Stimulated activated naive CD8-positive, alpha-beta T cell treated with anti-CD3 and anti-CD28 coated beads, Interleukin-15, Interleukin-2, amounts not matched to agents 100 ng/mL and 50 ng/mL, for 24 hours (primary cell): ENCODE data around the gene IKZF2.

Experiments used
- H3K27ac Mint-ChIP-seq: one replicate; pipeline ENCODE4 v1.8.0; 2021; ENCODE audit warnings: mild to moderate bottlenecking, mixed read lengths
- H3K27me3 Mint-ChIP-seq: one replicate; pipeline ENCODE4 v1.8.0; 2021; ENCODE audit warnings: mixed read lengths
- H3K36me3 Mint-ChIP-seq: one replicate; pipeline ENCODE4 v1.8.0; 2021; ENCODE audit warnings: low read depth, mixed read lengths
- H3K4me1 Mint-ChIP-seq: one replicate; pipeline ENCODE4 v1.8.0; 2021; ENCODE audit warnings: low read depth, mixed read lengths
- H3K4me3 Mint-ChIP-seq: one replicate; pipeline ENCODE4 v1.8.0; 2021; ENCODE audit warnings: mild to moderate bottlenecking, mixed read lengths
- H3K9me3 Mint-ChIP-seq: one replicate; pipeline ENCODE4 v1.8.0; 2021; ENCODE audit warnings: mixed read lengths

The IKZF2 gene

DNA sequence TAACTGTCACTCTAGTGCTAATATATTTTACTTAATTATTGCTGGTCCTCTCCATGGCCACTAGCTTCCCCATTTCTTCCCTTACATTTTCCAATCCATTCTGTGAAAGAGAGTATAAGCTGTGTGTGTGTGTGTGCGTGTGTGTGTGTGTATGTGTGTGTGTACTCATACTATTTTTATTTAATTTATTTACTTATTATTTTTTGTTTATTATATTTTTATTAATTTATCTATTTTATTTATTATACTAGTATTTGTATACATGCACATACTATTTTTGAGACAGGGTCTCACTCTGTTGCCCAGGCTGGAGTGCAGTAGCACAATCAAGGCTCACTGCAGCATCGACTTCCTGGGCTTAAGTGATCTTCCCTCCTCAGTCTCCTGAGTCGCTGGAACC is 59.6 kb downstream of the IKZF2 start:
- Mint-ChIP-seq H3K27me3 (no peaks in the 10 kb centered on the region), H3K4me3 (no peak overlapping the region), H3K9me3 (no peaks in the 10 kb centered on the region), H3K27ac (no peak overlapping the region), H3K4me1 (peaks cover 26% of the 10 kb centered on the region), H3K36me3 (peaks cover 4% of the 10 kb centered on the region)

DNA sequence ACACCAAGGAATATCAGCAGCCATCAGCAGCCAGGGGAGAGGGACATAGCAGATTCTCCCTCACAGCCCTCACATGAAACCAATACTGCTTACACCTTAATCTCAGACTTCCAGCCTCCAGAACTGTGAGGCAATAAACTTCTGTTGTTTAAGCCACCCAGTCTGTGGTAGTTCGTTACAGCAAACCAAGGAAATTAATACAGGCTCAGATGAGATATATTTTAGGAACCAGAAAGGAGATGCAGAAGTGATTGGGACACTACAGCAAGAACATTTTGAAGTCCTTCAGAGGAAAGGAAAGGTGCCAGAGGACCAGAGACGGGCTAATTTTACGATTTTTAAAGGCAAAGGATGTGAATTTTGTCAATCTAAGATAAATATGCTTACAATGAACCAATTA is 60.6 kb downstream of the IKZF2 start:
- H3K27me3 Mint-ChIP-seq = no peaks in the 10 kb centered on the region
- H3K27ac Mint-ChIP-seq = no peak overlapping the region

DNA sequence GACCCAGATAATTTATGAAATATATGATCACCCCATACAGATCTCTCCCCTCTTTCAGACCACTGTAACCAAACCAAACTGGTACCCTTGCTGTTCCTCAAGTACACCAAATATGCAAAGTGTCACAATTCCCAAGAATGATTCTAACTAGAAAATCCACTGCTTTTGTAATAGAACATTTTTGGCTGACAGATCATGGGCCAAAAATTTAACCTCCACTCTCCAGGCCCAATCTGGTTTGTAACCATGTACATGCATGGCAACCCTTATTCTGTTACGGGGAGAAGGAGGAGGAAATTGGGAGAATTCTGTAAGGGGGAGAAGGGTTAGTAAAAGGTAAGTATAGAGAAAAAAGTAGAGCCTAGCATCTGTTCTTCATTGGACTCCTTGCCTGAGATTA is 62.0 kb downstream of the IKZF2 start:
- H3K4me1 Mint-ChIP-seq = peaks cover 45% of the 10 kb centered on the region
- H3K27ac Mint-ChIP-seq = no peak overlapping the region
- no peaks in the 10 kb centered on the region for H3K9me3 Mint-ChIP-seq
- H3K27me3 Mint-ChIP-seq = no peaks in the 10 kb centered on the region
- H3K36me3 Mint-ChIP-seq = peaks cover 4% of the 10 kb centered on the region
- H3K4me3 Mint-ChIP-seq = no peak overlapping the region

More for the DNA sequence above, 60.6 kb downstream of the IKZF2 start:
- Mint-ChIP-seq H3K4me1 (peaks cover 36% of the 10 kb centered on the region), H3K36me3 (peaks cover 4% of the 10 kb centered on the region), H3K9me3 (no peaks in the 10 kb centered on the region), H3K4me3 (no peak overlapping the region)

DNA sequence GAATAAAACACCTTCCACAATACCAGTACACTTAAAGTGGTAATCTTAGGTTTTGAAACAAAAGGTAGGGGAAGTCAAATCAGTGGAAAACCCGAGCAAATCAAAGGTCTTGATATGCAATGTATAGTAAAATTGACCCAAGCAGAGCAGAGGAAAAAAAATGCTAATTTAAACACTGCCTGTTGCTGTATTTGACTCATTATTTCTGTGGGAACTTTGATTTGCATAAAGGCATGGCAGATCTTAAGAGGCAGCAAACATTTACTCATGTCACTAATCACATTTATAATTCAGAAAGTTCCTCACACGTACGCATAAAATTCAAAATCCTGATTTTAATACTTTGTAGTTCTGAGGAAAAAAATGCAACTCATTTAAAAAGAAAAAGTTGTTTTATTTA is 64.4 kb downstream of the IKZF2 start:
- Mint-ChIP-seq H3K36me3 (peaks cover 4% of the 10 kb centered on the region), H3K9me3 (no peaks in the 10 kb centered on the region), H3K4me1 (peaks cover 52% of the 10 kb centered on the region), H3K4me3 (no peak overlapping the region), H3K27me3 (no peaks in the 10 kb centered on the region), H3K27ac (no peak overlapping the region)

DNA sequence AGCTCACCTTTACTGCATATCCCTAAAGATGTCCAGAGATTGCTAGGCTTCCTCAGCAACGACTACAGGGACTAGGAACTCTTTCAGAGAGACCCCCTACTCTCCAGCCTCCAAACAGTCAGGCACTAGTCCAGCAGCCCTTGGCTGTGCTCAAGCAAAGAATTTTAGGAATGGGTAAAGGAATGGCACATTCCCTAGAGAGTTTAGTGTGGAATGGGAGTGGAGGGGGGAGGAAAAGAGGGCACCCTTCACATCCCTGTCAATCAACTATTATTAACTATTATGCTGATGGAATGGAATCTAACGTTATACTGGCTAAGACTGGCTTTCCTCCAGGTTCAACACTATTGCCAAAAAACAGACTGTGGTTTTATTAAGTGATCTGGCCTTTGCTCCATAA is 64.8 kb downstream of the IKZF2 start:
- H3K36me3 Mint-ChIP-seq = peaks cover 4% of the 10 kb centered on the region
- H3K27me3 Mint-ChIP-seq = no peaks in the 10 kb centered on the region

DNA sequence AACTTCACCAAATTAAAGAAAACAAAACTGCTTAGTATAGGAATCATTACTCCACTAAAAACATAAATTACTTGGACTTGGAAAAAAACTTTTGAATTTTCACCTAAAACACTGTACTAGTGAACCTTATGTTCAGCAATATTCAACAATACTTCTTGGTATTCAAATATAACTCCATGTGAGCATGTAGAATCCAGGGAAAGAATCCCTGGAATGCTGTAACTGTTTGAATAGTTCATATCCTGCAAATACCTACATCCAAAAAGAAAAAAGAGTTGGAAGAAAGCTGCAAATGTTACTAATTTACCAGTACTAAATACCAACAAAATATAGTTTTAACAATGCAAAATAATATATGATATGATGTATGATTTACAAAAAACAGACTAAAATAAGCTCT is 65.4 kb downstream of the IKZF2 start:
- Mint-ChIP-seq H3K27ac (peak overlapping the region; percentile 1), H3K36me3 (peaks cover 4% of the 10 kb centered on the region), H3K9me3 (no peaks in the 10 kb centered on the region), H3K27me3 (no peaks in the 10 kb centered on the region), H3K4me3 (no peak overlapping the region), H3K4me1 (peaks cover 48% of the 10 kb centered on the region)

More for the DNA sequence above, 64.8 kb downstream of the IKZF2 start:
- Mint-ChIP-seq H3K4me1 (peaks cover 51% of the 10 kb centered on the region), H3K9me3 (no peaks in the 10 kb centered on the region), H3K27ac (peak overlapping the region; percentile 1), H3K4me3 (no peak overlapping the region)

DNA sequence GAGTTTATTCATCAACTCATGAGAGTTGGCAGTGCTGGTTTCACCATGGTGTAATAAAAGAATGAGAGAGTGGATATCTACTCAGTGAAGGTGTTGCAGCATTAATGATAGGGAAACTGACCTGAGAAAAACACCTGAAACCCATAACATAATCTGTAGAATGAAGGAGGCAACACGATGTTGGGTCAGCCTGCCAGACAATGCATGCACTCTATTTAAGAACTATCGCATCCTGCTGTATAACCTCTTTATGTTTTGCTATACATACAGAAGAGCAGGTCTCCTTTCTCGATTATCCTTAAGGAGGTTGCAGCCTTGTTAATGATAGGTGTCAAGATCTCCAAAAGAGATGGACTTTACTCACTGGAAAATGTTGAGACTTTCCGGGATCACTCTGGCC is 65.9 kb downstream of the IKZF2 start:
- H3K4me1 Mint-ChIP-seq = peaks cover 48% of the 10 kb centered on the region
- peaks cover 4% of the 10 kb centered on the region for H3K36me3 Mint-ChIP-seq
- no peak overlapping the region for H3K4me3 Mint-ChIP-seq
- no peaks in the 10 kb centered on the region for H3K9me3 Mint-ChIP-seq
- H3K27ac Mint-ChIP-seq = no peak overlapping the region
- H3K27me3 Mint-ChIP-seq = no peaks in the 10 kb centered on the region

DNA sequence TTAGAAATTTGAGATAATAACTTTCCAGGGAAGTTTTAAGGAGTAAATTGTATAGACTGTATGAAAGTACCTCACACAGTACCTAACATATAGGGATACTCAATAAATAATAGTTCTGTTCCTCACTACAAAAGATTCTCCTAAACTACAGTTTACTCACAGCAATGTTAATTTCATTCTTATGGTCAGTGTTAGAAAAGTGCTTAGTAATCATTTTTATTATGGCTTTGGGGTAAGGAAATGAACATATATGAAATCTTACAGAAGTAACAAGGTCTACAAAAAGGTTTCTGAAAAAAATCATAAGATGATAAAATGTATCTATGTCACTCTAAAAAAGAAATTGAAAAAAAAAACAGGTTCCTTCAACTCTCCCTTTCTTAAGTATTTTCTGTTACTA is 67.2 kb downstream of the IKZF2 start:
- no peak overlapping the region for H3K27ac Mint-ChIP-seq
- no peak overlapping the region for H3K4me3 Mint-ChIP-seq
- no peaks in the 10 kb centered on the region for H3K27me3 Mint-ChIP-seq
- H3K4me1 Mint-ChIP-seq = peaks cover 52% of the 10 kb centered on the region
- H3K9me3 Mint-ChIP-seq = no peaks in the 10 kb centered on the region
- peaks cover 4% of the 10 kb centered on the region for H3K36me3 Mint-ChIP-seq

DNA sequence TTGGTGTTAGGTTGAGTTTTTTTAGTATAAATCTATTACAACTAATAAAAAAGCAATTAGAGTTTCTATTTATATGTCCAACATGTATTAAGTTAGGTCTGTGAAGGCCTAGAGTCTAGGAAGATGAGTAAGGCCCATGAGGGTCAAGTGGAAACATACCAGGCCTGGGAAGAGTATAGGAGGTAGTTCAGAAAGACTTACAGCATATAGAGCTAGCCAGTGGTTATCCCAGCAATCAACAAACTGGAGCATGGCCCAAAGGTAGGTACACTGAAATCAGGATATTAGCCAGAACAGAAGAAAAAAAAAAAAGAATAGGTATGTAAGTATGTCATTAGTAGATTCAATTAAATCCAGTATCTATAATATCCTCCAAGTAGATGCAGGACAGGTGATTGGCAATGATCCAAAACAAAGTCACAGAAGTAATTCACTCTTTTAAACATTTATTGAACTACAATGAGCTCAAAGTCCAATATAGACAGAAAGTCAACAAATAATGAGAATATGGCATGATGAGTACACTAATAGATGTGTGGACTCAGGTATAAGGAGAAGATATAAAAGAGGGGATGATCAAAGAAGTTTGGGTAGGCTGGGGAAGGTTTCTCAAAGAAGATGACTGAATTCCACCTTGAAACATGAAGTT is 70.3 kb downstream of the IKZF2 start:
- peaks cover 12% of the 10 kb centered on the region for H3K36me3 Mint-ChIP-seq
- H3K4me1 Mint-ChIP-seq = peaks cover 39% of the 10 kb centered on the region
- no peaks in the 10 kb centered on the region for H3K9me3 Mint-ChIP-seq
- H3K27ac Mint-ChIP-seq = no peak overlapping the region
- H3K27me3 Mint-ChIP-seq = no peaks in the 10 kb centered on the region
- H3K4me3 Mint-ChIP-seq = no peak overlapping the region

DNA sequence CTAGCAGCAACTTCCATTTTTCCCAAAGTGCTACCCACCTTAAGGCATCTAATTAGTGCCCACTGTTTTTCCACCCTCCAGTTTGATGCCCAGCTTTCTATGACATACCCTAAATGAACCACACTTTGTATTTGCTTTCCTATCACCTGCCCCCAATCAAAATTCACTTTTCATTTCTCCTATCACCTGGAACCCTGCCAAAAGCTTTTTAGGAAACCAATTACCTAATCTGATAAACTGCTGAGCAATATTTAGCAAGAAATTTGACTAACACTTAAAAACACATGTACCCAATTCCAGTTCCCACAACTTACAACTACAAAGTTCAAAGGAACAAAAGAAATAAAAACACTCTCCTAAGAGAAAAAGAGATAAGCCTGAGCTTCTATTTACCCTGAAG is 71.7 kb downstream of the IKZF2 start:
- no peak overlapping the region for H3K4me3 Mint-ChIP-seq
- no peaks in the 10 kb centered on the region for H3K27me3 Mint-ChIP-seq
- no peaks in the 10 kb centered on the region for H3K9me3 Mint-ChIP-seq
- peaks cover 12% of the 10 kb centered on the region for H3K36me3 Mint-ChIP-seq
- H3K27ac Mint-ChIP-seq = no peak overlapping the region
- peaks cover 30% of the 10 kb centered on the region for H3K4me1 Mint-ChIP-seq

- Mint-ChIP-seq H3K4me3 (no peak overlapping the region), H3K9me3 (no peaks in the 10 kb centered on the region), H3K27ac (no peak overlapping the region)
Observed at GRCh38 chr2:213078686-213079085, 72.7 kb downstream of the IKZF2 start.

GRCh38 chr2:213069531-213069930 is 81.9 kb downstream of the IKZF2 start:
- Mint-ChIP-seq H3K4me1 (peaks cover 44% of the 10 kb centered on the region), H3K4me3 (no peak overlapping the region), H3K27me3 (no peaks in the 10 kb centered on the region), H3K27ac (no peak overlapping the region), H3K9me3 (no peaks in the 10 kb centered on the region), H3K36me3 (no peaks in the 10 kb centered on the region)

More at GRCh38 chr2:213078686-213079085, 72.7 kb downstream of the IKZF2 start:
- Mint-ChIP-seq H3K36me3 (peaks cover 12% of the 10 kb centered on the region), H3K4me1 (peaks cover 23% of the 10 kb centered on the region), H3K27me3 (no peaks in the 10 kb centered on the region)

DNA sequence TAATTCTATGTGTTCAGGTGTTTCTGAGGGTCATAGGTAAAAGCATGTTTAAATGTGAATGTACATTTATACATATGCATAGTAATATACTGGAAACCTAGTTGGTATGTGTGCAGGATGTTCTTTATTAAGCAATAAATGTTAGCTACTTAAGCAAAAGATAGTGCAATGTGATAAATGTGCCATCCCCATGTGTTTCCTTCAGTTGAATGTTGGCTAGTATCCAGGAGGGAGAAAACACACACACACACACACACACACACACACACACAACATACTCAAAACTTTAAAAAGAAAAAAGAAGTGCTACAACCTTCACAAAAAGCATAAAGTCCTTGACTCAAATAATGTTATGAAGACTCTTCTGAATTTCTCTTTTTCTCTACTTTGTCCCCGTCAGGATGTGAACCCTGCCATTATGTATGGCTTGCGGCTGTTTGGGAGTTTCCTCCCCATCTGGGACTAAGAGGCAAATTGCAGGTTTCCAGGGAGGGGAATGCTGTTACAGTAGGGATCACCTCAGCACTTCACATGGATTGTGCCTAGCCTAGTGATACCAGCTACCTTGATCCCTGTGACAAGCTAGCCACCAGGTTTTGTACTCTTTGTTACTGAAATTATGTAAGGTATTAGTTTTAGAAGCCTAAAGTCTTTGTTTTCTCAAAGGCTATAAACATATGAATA is 82.6 kb downstream of the IKZF2 start:
- Mint-ChIP-seq H3K4me3 (no peak overlapping the region), H3K36me3 (no peaks in the 10 kb centered on the region), H3K27ac (no peak overlapping the region), H3K27me3 (no peaks in the 10 kb centered on the region), H3K9me3 (no peaks in the 10 kb centered on the region), H3K4me1 (peaks cover 51% of the 10 kb centered on the region)

DNA sequence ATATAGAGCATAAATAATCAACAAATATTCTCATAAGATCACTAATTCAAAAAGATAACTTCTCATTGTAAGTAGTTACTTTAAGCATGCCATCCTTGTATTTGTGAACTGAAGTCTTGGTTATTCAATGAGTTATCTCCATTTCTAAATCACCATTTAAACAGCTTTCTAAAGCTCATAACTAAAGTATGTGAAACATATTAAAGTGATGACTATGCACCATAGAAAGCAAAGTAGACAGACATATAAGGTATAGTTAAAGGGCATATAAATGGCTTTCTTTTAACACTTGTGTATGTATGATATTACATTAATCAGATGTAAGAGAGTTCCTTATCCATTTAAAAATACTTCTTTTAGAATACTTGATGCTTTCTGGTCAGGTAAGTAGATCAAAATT is 83.5 kb downstream of the IKZF2 start:
- no peaks in the 10 kb centered on the region for H3K27me3 Mint-ChIP-seq
- H3K27ac Mint-ChIP-seq = no peak overlapping the region
- H3K9me3 Mint-ChIP-seq = no peaks in the 10 kb centered on the region
- no peak overlapping the region for H3K4me3 Mint-ChIP-seq
- H3K36me3 Mint-ChIP-seq = no peaks in the 10 kb centered on the region
- H3K4me1 Mint-ChIP-seq = peaks cover 58% of the 10 kb centered on the region

GRCh38 chr2:213066443-213066743 is 85.0 kb downstream of the IKZF2 start:
- Mint-ChIP-seq H3K4me1 (peaks cover 61% of the 10 kb centered on the region), H3K4me3 (peak overlapping the region; percentile 36), H3K27me3 (no peaks in the 10 kb centered on the region), H3K36me3 (no peaks in the 10 kb centered on the region), H3K9me3 (no peaks in the 10 kb centered on the region), H3K27ac (no peak overlapping the region)
